K562 (cell line): ENCODE data around the gene DDX23. TPM values are rescaled to one million over a fixed set of nuclear protein-coding genes. Genes with fewer than 3 reads are reported as not detected.

Experiments
- ATAC-seq: fragments of 200-7000 bp; cut with Tn5 transposase; 3 replicates; pipeline ENCODE4 v1.9.1; 2020; ENCODE audit warnings: moderate library complexity
- BruUV-seq: library from RNA; stranded (reverse); fragments of 400-500 nt; replicated peaks from 2 replicates; lab custom pipeline; 2021; lab: Mats Ljungman, UMichigan
- CTCF ChIA-PET: fragments of 300-600 bp; formaldehyde crosslinking; extraction: SDS; loops from one replicate; lab custom pipeline; 2021; ENCODE audit warnings: low intra/inter-chr PET ratio; lab: Yijun Ruan, JAX
- POLR2A ChIA-PET: fragments of 300-600, 350-650 bp; sonication (Branson Sonifier 250); formaldehyde crosslinking; extraction: SDS; loops from one replicate; lab custom pipeline; 2021; ENCODE audit warnings: antibody characterized with exemption, inconsistent platforms; lab: Yijun Ruan, JAX
- DNase-seq, 4 experiments: peaks; one replicate each; pipeline versions ENCODE4 v3.0.0 to v3.0.0-alpha.2; 2011 to 2018; ENCODE audit warnings: low spot score in 3 of 4, mixed read lengths in 3 of 4; ENCODE audit errors: extremely low read depth in 1 of 4
- FAIRE-seq: peaks from 2 replicates; lab custom pipeline; 2011; peaks lifted over from hg19 to GRCh38; lab: Jason Lieb, UNC
- H2AFZ ChIP-seq: 2 replicates; pipeline ENCODE4 v1.6.0; 2011; ENCODE audit warnings: low read depth, low read length, control low read depth, inconsistent platforms
- H3K27ac ChIP-seq: fragments of 200-600 bp; 3 replicates; pipeline ENCODE4 v1.8.0; 2011; ENCODE audit warnings: low read depth, mild to moderate bottlenecking, control low read depth, inconsistent platforms, low read length, moderate library complexity, mixed read lengths; ENCODE audit errors: extremely low read depth
- H3K27me3 ChIP-seq, 2 experiments: fragments of 300-600 bp in 1 of 2; 2 replicates in 1 of 2; 3 replicates in 1 of 2; pipeline versions ENCODE4 v1.6.0 to v1.8.0; 2011; ENCODE audit warnings: inconsistent platforms in 2 of 2, low read length in 2 of 2, mild to moderate bottlenecking in 1 of 2, mixed read lengths in 1 of 2, moderate library complexity in 1 of 2; ENCODE audit not compliant: control insufficient read depth in 2 of 2, insufficient read depth in 2 of 2
- H3K36me3 ChIP-seq: fragments of 300-600 bp; 3 replicates; pipeline ENCODE4 v1.8.0; 2011; ENCODE audit warnings: mild to moderate bottlenecking, low read length, inconsistent platforms; ENCODE audit not compliant: control insufficient read depth, insufficient read depth
- H3K4me1 ChIP-seq, 2 experiments: fragments of 200-600 bp in 1 of 2; replicated peaks in 1 of 2; 2 replicates in 1 of 2; 3 replicates in 1 of 2; pipeline versions ENCODE4 v1.5.1 to v1.8.0; 2011; ENCODE audit warnings: inconsistent platforms in 2 of 2, low read length in 2 of 2, mild to moderate bottlenecking in 1 of 2, mixed read lengths in 1 of 2, moderate library complexity in 1 of 2; ENCODE audit not compliant: control insufficient read depth in 2 of 2, insufficient read depth in 2 of 2
- H3K4me2 ChIP-seq: 2 replicates; pipeline ENCODE4 v1.6.1; 2011; ENCODE audit warnings: low read length, control low read depth, inconsistent platforms, mixed read lengths; ENCODE audit not compliant: insufficient read depth
- H3K4me3 ChIP-seq: fragments of 200-600 bp; sonication (generic), shearing (Covaris generic); 2 replicates; pipeline ENCODE4 v1.5.1; 2016; ENCODE audit warnings: control low read depth, inconsistent platforms
- H3K79me2 ChIP-seq: fragments of 200-600 bp; 3 replicates; pipeline ENCODE4 v1.8.0; 2011; ENCODE audit warnings: low read length, inconsistent platforms; ENCODE audit not compliant: control insufficient read depth, insufficient read depth
- H3K9ac ChIP-seq, 2 experiments: 2 replicates each; pipeline versions ENCODE4 v1.6.0 to v1.6.1; 2011; ENCODE audit warnings: low read depth in 2 of 2, low read length in 2 of 2, control low read depth in 1 of 2, inconsistent platforms in 1 of 2, mild to moderate bottlenecking in 1 of 2, mixed read lengths in 1 of 2; ENCODE audit not compliant: insufficient read depth in 1 of 2
- H3K9me1 ChIP-seq: one replicate; pipeline ENCODE4 v1.6.0; 2011; ENCODE audit warnings: inconsistent platforms, mild to moderate bottlenecking, low read length, moderate library complexity; ENCODE audit not compliant: control insufficient read depth, insufficient read depth
- H3K9me3 ChIP-seq: replicated peaks from 2 replicates; pipeline ENCODE4 v1.5.1; 2011; ENCODE audit warnings: low read depth, low read length, inconsistent platforms; ENCODE audit not compliant: control insufficient read depth, insufficient read depth
- H4K20me1 ChIP-seq: replicated peaks from 2 replicates; pipeline ENCODE4 v1.6.1; 2011; ENCODE audit warnings: low read length, inconsistent platforms, mixed read lengths; ENCODE audit not compliant: control insufficient read depth, insufficient read depth
- ZNF12 ChIP-seq: sonication (generic); formaldehyde crosslinking; IDR thresholded peaks from 2 replicates; pipeline ENCODE4 v1.4.0; 2020; ENCODE audit warnings: mild to moderate bottlenecking, missing genetic modification reagents
- ZNF197 ChIP-seq: fragments of 200-800 bp; sonication (Bioruptor generic); IDR thresholded peaks from 2 replicates; pipeline ENCODE4 v1.6.1; 2016; ENCODE audit warnings: low read depth, missing genetic modification characterization, missing compliant biosample characterization
- WGBS: fragments of 100-300 bp; shearing (Covaris generic); methylation state at CpG from one replicate; pipeline ENCODE4 v1.1.6; 2016; ENCODE audit warnings: low coverage, mixed read lengths; ENCODE audit not compliant: insufficient coverage; ENCODE audit errors: missing lambda C conversion rate; 5-methylcytosine and 5-hydroxymethylcytosine counted together
- in situ Hi-C: fragments of 300-500 bp; cut with MboI; formaldehyde crosslinking; loops from 4 replicates; pipeline ENCODE4 v1.15.0; 2018; ENCODE audit warnings: inconsistent platforms, mixed read lengths
- intact Hi-C: fragments of 100-400 bp; cut with micrococcal nuclease; formaldehyde crosslinking; loops from 2 replicates; pipeline ENCODE4 v1.14.2; 2022
- polyA plus RNA-seq, 8 experiments: library from polyadenylated mRNA; depleted of rRNA in 4 of 8; stranded (reverse) in 5 of 8; unstranded in 3 of 8; fragments of >200 nt; fragmentation: Nextera tagmentation in 2 of 8; fragmentation: Illumina TruSeq in 1 of 8; extraction: Ambion mirVana in 2 of 8; extraction: Trizol in 1 of 8; gene quantifications; 2 replicates each; pipeline versions ENCODE4 v1.2.1 to v1.2.3, GENCODE V29; 2011 to 2014; ENCODE audit warnings: inconsistent platforms in 1 of 8, missing spikeins in 1 of 8
- total RNA-seq, 7 experiments: library from RNA; depleted of rRNA in 6 of 7; stranded (reverse); fragments of >200 nt in 6 of 7; fragmentation: Illumina TruSeq in 2 of 7; extraction: Trizol in 2 of 7; gene quantifications; 2 replicates each; pipeline versions ENCODE4 v1.2.1 to v1.2.3, GENCODE V29; 2011 to 2021; ENCODE audit warnings: low replicate concordance in 1 of 7
- TF ChIP-seq, protein P1 (sequence below): fragments of 450-650 bp; IDR thresholded peaks from 2 replicates; pipeline ENCODE4 v1.6.1; 2014; ENCODE audit warnings: low read depth, mild to moderate bottlenecking, moderate library complexity, borderline replicate concordance
- TF ChIP-seq, protein P2 (sequence below): sonication (generic); formaldehyde crosslinking; IDR thresholded peaks from 2 replicates; pipeline ENCODE4 v1.9.0; 2022; ENCODE audit warnings: mild to moderate bottlenecking, missing genetic modification reagents

Gene DDX23
- total and polyA plus RNA-seq, 9 of the 15 experiments (the other 6 are each of a cell fraction or from before 2014, with no cell fraction given) = 32.4 to 138 (median 104) TPM

DNA sequence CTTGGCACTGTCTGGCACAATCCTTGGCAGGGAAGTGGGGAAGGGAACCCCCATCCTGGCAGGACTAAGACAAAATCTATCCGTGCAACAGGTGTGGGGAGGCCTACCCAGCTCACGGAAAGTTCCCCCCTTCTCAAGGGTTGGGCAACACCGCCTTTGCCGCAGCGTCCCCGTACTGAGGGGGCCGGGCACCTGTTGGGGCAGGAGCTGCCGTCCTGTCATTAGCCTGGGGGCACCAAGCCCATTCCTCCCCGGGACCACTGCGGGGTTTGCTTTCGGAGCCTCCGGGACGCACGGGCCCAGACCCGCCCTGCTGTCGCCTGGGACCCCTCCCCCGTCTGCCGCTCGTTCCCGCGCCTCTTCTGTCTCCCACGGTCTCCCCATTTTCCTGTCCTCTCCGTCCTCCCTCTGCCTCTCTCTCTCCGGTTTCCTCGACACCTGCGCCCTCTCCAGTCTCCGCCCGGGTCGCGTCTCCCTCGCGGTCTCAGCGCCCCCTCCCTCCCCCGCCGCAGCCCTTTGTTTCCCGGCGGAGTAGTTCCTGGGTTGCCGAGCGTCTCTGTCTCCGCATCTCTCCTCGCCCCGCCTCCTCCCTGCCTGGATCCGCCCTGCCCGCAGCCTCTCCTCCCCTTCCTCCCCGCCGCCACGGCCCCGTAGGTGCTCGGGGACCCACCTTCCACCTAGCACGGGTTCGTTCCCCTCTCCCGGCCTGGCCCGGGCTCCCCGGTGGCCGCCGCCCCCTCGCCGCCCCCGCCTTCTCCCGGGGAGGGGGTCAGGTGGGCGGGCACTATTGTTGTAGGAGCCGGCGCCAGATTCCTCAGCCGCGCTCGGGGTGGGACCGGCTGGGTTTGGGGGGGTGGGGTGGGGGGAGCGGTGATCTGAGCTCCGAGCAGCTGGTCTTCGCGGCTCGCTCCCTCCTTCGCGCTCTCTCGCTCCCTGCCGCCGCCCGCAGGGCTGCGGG is 33.8 kb downstream of the DDX23 start, which contains the start of gene CACNB3 (continued):
- TF ChIP-seq, protein P1, sequence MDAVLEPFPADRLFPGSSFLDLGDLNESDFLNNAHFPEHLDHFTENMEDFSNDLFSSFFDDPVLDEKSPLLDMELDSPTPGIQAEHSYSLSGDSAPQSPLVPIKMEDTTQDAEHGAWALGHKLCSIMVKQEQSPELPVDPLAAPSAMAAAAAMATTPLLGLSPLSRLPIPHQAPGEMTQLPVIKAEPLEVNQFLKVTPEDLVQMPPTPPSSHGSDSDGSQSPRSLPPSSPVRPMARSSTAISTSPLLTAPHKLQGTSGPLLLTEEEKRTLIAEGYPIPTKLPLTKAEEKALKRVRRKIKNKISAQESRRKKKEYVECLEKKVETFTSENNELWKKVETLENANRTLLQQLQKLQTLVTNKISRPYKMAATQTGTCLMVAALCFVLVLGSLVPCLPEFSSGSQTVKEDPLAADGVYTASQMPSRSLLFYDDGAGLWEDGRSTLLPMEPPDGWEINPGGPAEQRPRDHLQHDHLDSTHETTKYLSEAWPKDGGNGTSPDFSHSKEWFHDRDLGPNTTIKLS = no peak
- no peak for TF ChIP-seq ZNF197
- TF ChIP-seq, protein P2, sequence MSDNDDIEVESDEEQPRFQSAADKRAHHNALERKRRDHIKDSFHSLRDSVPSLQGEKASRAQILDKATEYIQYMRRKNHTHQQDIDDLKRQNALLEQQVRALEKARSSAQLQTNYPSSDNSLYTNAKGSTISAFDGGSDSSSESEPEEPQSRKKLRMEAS = 0 out of 2 replicates have a peak, but pooled peaks have one; percentile 16
- TF ChIP-seq, all 486 proteins: peak for 17

DNA sequence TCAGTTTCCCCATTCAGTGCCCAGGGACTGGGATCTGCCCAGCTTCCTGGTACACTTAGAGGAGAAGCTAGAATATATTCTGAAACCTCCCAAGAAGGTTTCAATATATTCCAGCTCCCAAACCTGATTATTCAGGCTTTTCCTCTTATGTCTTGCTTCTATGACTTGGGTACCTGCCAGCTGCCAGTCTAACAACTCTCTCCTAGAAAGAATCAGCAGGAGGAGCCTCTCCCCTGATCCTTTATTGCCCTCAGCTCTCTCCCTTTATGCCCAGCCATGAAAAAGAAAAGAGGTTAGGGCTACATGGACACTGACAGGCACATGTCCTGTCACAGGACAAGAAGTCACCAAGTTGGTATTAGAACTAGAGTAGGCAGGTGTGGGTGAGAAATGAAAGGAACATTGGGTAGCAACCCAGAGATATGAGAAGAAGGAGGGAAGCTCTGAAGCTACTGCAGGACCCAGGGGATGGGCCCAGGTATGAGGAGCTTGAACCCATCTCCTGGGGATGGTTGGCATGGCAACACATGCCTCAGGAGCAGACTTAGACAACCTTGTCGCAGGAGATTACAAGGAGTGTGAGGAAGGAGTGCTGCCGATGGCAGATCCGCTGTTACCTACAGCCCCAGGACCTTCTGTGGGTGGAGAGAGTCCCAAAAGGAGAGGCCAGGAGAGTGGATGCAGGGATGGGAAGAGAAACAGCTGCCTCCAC is 35.7 kb downstream of the DDX23 start:
- intact Hi-C loops = no loop called here
- H4K20me1 ChIP-seq = 0 out of 2 replicates have a peak, but pooled peaks cover 3% of the 10 kb centered on the region
- no peaks in the 10 kb centered on the region for H3K36me3 ChIP-seq
- no peak overlapping the region; the same call in 1 of the 2 replicates for H3K4me3 ChIP-seq
- no peak overlapping the region for H2AFZ ChIP-seq
- H3K9me3 ChIP-seq = no peaks in the 10 kb centered on the region
- CTCF ChIA-PET = interaction anchor here (0.5 to 2.1 kb wide), 2 partner anchors 25 to 63 kb away, joined by 3 to 9 read pairs; no protein-coding TSS in a partner anchor
- POLR2A ChIA-PET = interaction anchor here (0.7 kb wide), 1 partner anchor 21 kb away, joined by 3 read pairs; no protein-coding TSS in a partner anchor
- BruUV-seq = TSS peak; percentile 41
- ATAC-seq = no peak
- peaks cover 0 to 28% of the 10 kb centered on the region in 2 experiments; a peak in 2 of 5 replicates for H3K27me3 ChIP-seq
- no peaks in the 10 kb centered on the region for H3K79me2 ChIP-seq
- no peaks in the 10 kb centered on the region for H3K9me1 ChIP-seq
- peaks cover 4 to 38% of the 10 kb centered on the region in 2 experiments; a peak in 3 of 5 replicates for H3K4me1 ChIP-seq
- WGBS = 53% methylated on average over 3 of the region's 3 CpGs
- in situ Hi-C loops = no loop called here
- H3K9ac ChIP-seq = peak overlapping the region in 1 of 2 experiments; percentile 91; a peak in 2 of 4 replicates
- FAIRE-seq = peak; percentile 61
- no peak overlapping the region for H3K4me2 ChIP-seq
- no peak overlapping the region for H3K27ac ChIP-seq
- DNase-seq = no peak
- no peak for TF ChIP-seq ZNF12
